ENCODE results near the gene HDAC9. TPM values are rescaled to one million over a fixed set of nuclear protein-coding genes. Genes with fewer than 3 reads are reported as not detected.
A peak's percentile ranks its signal among the peaks of the same experiment; 100 is the strongest.

HDAC9 gene
- total RNA-seq, 2 experiments from 2014 or later, result 1.5 to 3.0 TPM

GRCh38 chr7:18505870-18506460 lies 10.4 kb downstream of the HDAC9 start:
- DNase-seq (no peak), ATAC-seq (no peak)
- H3K27me3 Mint-ChIP-seq, result no peaks in the 10 kb centered on the region
- peaks cover 4% of the 10 kb centered on the region for H3K4me1 Mint-ChIP-seq (ENCODE audit: low read depth)
- no peak overlapping the region for H3K4me3 Mint-ChIP-seq
- POLR2A ChIA-PET, result no interaction called here
- TF ChIP-seq, protein P1, sequence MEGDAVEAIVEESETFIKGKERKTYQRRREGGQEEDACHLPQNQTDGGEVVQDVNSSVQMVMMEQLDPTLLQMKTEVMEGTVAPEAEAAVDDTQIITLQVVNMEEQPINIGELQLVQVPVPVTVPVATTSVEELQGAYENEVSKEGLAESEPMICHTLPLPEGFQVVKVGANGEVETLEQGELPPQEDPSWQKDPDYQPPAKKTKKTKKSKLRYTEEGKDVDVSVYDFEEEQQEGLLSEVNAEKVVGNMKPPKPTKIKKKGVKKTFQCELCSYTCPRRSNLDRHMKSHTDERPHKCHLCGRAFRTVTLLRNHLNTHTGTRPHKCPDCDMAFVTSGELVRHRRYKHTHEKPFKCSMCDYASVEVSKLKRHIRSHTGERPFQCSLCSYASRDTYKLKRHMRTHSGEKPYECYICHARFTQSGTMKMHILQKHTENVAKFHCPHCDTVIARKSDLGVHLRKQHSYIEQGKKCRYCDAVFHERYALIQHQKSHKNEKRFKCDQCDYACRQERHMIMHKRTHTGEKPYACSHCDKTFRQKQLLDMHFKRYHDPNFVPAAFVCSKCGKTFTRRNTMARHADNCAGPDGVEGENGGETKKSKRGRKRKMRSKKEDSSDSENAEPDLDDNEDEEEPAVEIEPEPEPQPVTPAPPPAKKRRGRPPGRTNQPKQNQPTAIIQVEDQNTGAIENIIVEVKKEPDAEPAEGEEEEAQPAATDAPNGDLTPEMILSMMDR (IDR thresholded peaks at IDR 0.05), result no peak
- no peaks in the 10 kb centered on the region for H3K9me3 Mint-ChIP-seq
- CTCF ChIA-PET, result interaction anchor here (1.5 kb wide), 1 partner anchor 9 kb away, joined by 6 read pairs; no protein-coding TSS in a partner anchor
- no peaks in the 10 kb centered on the region for H3K36me3 Mint-ChIP-seq (ENCODE audit: low read depth)
- peak overlapping the region; percentile 46 for H3K27ac Mint-ChIP-seq
- intact Hi-C loops (cut with micrococcal nuclease), result no loop called here

GRCh38 chr7:18508443-18509427 lies 13.2 kb downstream of the HDAC9 start:
- Mint-ChIP-seq H3K36me3 (ENCODE audit: low read depth) (no peaks in the 10 kb centered on the region), H3K27me3 (no peaks in the 10 kb centered on the region), H3K4me1 (ENCODE audit: low read depth) (peaks cover 3% of the 10 kb centered on the region), H3K27ac (peak overlapping the region; percentile 72), H3K9me3 (no peaks in the 10 kb centered on the region), H3K4me3 (peak overlapping the region; percentile 28)
- ATAC-seq, result peak; percentile 74
- intact Hi-C loops (cut with micrococcal nuclease), result no loop called here
- TF ChIP-seq, protein P1 (IDR thresholded peaks at IDR 0.05), result no peak
- no peak for DNase-seq
- POLR2A ChIA-PET, result interaction anchor here (0.6 kb wide), 2 partner anchors 131 to 157 kb away, joined by 3 read pairs; no protein-coding TSS in a partner anchor
- CTCF ChIA-PET, result interaction anchor here (0.7 to 1.1 kb wide), 2 partner anchors 12 to 21 kb away, joined by 3 to 5 read pairs; no protein-coding TSS in a partner anchor

DNA sequence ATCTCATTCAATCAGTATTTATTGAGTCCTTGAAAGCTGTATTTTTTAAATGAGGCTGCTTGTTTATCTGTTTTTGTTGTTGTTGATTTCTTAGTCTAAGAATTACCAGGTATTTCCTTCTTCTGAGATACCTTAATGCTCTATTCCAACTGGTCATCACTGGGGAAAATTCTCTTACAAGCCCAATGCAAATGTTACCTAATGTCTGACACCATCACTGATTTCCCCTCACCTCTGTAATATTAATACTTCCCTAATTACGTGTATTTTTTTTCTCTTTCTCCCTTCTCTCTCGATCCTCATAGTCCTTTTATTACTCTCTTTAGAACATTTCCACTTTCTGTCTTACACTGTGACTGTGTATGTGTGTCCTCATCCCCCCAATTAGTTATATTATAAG lies 13.9 kb downstream of the HDAC9 start:
- peak overlapping the region; percentile 28 for H3K4me3 Mint-ChIP-seq
- ChIA-PET POLR2A (interaction anchor here (0.6 kb wide), 1 partner anchor 157 kb away, joined by 3 read pairs; no protein-coding TSS in a partner anchor), CTCF (interaction anchor here (1.1 kb wide), 1 partner anchor 12 kb away, joined by 5 read pairs; no protein-coding TSS in a partner anchor)
- H3K9me3 Mint-ChIP-seq, result no peaks in the 10 kb centered on the region
- ATAC-seq, result no peak
- TF ChIP-seq, protein P1 (IDR thresholded peaks at IDR 0.05), result no peak
- H3K27me3 Mint-ChIP-seq, result no peaks in the 10 kb centered on the region
- H3K36me3 Mint-ChIP-seq (ENCODE audit: low read depth), result no peaks in the 10 kb centered on the region
- peak overlapping the region; percentile 72 for H3K27ac Mint-ChIP-seq
- H3K4me1 Mint-ChIP-seq (ENCODE audit: low read depth), result peaks cover 3% of the 10 kb centered on the region
- intact Hi-C loops (cut with micrococcal nuclease), result no loop called here
- no peak for DNase-seq

- intact Hi-C loops (cut with micrococcal nuclease), result no loop called here
- DNase-seq, result no peak
- CTCF ChIA-PET, result no interaction called here
- H3K36me3 Mint-ChIP-seq (ENCODE audit: low read depth), result no peaks in the 10 kb centered on the region
- no peaks in the 10 kb centered on the region for H3K27me3 Mint-ChIP-seq
- no peaks in the 10 kb centered on the region for H3K9me3 Mint-ChIP-seq
- H3K27ac Mint-ChIP-seq, result no peak overlapping the region
- POLR2A ChIA-PET, result no interaction called here
- peaks cover 3% of the 10 kb centered on the region for H3K4me1 Mint-ChIP-seq (ENCODE audit: low read depth)
- TF ChIP-seq, protein P1 (IDR thresholded peaks at IDR 0.05), result no peak
- ATAC-seq, result no peak
- no peak overlapping the region for H3K4me3 Mint-ChIP-seq
These were observed 16.0 kb downstream of the HDAC9 start for GRCh38 chr7:18511351-18512140.

Data from activated CD8-positive, alpha-beta T cell treated with anti-CD3 and anti-CD28 coated beads for 36 hours (primary cell).